AG08395 (cell line): Measurements from ENCODE around the gene CDC34.
A peak's percentile ranks its signal among the peaks of the same experiment; 100 is the strongest.

Experiments
- DNase-seq: peaks from one replicate; pipeline ENCODE4 v3.0.0; 2012; ENCODE audit warnings: mixed read lengths, low spot score

CDC34 gene, protein sequence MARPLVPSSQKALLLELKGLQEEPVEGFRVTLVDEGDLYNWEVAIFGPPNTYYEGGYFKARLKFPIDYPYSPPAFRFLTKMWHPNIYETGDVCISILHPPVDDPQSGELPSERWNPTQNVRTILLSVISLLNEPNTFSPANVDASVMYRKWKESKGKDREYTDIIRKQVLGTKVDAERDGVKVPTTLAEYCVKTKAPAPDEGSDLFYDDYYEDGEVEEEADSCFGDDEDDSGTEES

DNA sequence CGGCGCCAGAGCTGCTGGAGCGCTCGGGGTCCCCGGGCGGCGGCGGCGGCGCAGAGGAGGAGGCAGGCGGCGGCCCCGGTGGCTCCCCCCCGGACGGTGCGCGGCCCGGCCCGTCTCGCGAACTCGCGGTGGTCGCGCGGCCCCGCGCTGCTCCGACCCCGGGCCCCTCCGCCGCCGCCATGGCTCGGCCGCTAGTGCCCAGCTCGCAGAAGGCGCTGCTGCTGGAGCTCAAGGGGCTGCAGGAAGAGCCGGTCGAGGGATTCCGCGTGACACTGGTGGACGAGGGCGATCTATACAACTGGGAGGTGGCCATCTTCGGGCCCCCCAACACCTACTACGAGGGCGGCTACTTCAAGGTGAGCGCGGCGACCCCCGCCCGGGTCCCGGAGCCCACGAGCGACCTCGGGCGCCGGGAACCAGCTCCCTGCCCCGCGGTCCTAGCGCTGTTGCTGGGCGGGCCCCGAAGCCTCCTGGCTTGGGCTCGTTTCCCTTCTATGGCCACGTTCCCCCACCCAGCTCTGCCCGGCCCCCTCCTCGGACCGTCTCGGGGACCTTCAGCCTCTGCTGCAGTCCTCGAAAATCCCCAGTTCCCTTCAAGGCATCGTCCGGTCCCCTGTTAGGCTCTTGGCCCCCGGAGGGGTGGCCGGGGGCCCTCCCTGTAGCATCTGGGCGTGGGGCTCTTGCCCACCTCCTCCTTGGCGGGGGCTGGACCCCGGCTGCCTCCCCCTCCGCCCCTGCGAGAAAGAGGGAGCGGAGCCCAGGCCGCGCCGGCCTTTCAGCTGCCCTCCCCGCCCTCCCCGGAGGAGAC lies at the start of gene CDC34:
Gene CDC34 (plus strand): TSS at position 8 of the 808 bp plus-strand sequence. CDS start 172 bp downstream, at position 180.
- DNase-seq: no peak

DNA sequence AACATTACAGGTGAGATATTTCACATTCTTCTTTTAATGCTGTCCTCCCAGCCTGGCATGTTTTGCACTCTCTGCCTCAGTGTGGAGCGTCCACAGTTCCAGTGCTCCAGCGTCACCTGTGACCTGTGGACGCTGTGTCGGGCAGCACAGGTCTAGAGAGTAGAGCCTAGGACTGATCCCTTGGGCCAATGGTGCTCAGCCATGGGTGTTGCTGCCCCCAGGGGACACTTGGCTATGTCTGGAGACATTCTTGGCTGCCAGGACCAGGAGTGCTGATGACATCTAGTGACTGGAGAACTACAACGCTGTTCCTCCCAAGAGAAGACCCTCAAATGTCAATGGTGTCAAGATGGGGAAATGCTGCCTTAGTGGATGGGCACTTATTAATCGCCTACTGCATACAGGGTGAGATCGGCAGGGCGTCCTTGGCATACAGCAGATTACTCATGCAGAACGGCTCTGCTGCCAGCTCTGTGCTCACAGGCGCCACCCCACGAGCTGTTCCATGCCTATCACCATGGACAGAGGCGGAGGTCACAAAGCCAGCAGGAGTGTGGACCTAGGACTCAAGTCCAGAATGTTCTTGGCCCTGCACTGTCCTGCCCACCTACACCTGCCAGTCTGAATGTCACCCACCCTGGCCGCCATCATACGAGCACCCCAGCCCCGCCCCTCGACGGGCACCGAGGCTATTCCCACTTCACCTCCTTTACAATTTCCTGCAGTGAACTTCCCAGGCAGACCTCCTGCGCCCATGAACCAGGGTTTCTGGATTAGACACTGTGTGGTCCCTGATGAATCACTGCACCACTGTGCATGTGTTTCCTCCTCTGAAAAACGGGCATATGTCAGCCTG lies 49.1 kb upstream of the CDC34 start:
- no peak for DNase-seq

DNA sequence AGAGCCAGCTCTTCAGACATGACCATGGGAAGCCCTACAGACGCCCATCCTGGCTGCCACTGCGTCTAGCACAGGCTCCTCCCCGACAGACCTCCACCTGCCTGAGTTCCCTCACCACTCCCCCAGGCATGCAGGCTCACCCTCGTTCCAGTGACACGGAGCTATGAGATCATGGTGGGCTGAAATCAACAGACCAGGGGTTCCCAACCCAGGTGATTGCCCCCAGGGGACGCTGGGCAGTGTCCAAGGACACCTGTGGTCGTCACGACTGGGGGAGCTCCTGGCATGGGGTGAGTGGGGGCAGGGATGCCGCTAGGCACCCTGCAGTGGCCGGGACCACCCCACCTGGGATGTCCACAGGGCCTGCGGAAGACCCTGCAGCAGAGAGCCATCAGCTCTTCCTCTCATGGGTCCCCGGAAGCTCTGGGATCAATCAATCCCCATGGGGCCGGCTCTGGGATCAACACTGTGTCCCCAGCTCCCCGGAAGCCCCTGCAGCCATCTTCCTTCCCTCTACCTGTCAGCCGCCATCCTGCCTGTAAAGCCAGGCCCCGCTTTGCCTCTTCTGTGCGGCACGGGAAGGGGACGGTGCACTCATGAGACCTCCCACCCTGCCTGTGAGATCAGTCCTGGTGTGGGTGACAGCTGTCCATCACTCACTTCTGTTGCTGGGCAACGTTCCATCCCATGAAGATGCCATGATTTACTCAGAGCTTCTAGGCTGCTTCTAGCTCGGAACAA lies 48.1 kb upstream of the CDC34 start:
- DNase-seq: no peak

DNA sequence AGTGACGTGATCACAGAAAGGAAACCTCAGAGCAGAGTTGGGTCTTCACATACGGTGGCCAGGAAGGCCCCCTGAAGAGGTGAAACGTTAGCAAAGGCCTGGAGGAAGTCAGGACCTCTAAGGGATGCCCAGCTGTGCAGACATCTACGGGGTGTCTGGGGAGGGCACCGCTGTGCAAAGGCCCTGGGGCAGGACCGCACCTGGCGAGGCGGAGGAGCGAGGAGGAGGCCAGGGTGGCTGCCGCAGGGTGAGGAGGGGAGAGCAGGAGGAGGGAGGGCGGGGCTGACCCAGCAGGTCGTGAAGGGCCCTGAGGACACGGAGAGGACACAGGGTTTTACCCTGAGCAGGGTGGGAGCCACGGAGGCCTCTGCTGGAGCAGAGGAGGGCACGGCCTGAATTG lies 47.1 kb upstream of the CDC34 start:
- no peak for DNase-seq

DNA sequence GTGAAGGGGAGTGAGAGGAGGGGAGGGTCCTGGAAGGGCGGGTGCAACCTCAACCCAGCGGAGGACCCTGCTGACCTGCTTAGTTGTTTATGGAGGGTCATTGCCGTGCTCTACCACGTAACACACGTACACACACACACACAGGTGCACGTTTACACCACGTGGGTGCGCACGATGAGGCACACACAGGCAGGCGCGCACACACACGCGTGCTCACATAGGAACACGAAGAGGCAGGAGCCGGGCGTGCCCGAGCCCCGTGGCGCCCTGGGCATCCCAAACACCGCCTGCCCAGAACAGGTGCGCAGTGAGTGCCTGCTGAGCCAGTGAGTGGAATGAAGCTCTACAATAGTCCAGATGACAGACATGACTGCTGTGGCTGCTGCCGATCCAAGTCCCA lies 46.5 kb upstream of the CDC34 start:
- no peak for DNase-seq

DNA sequence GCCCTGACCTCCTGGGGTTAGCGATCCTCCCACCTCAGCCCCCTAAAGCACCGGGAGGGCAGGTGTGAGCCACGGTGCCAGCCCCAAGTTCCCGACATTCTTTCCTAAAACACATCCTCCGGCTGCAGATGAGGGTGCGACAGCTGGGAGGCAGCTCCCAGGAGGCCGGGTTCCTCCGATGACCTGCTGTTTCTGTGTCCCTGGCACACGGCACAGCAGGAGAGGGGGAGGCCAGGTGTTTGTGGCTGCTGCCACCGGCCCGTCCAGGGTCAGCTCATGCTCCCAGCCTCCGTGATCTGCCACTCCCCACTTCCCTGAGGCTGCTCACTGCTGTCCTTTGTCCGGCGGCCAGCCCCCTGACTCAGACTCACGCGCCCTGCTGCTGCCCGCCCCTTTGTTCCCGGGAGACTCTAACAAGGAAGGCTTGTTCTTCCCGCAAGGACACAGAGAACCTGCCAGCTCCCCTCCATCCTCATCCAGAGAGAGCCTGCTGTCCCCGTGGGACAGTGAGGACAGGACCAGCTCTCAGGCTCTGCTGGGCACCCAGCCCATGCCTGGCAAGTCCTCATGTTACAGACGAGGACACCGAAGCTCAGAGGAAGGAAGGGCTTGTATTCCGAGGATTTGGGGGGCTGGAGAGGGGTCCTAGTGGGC lies 45.9 kb upstream of the CDC34 start:
- no peak for DNase-seq

DNA sequence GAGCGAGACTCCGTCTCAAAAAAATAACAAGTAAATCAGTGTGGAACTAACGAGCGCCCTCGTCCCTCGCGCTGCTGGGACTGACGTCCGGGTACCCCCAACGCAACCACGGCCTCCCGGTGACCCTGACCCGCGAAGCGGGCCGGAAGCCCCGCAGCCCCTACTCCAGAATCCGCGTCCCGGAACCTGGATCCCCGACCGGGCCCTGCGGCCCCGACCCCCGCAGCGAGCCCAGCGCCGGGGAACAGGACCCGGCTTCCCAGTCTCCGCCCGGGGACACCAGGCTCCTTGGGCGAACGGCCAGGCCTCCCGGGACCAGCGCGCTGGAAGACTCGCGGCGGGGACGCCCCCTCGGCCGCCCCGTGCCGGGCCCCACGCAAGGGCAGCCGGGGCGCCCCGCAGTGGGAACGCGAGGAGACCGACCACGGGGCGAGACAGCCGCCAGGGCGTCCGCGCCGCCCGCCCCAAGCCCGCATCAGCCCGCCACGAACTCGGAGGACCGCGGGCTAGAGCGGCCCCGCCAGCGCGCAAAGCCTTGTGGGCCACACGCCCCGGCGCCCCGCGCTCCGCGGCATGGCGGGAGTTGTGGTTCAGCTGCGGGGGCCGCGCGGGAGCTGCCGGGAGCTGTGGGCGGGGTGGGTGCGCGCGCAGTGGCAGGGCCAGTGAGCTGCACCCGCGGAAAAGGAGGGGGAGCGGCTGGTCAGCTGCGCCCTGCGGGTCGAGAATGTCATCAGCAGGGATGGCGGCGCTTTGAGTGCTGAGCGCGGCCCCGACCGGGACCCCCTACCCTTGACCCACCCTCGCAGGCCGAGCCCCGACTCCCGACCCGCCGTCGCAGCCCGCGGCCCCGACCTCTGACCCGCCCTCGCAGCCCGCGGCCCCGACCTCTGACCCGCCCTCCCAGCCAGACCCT lies 42.8 kb upstream of the CDC34 start:
- peak; percentile 99 for DNase-seq

DNA sequence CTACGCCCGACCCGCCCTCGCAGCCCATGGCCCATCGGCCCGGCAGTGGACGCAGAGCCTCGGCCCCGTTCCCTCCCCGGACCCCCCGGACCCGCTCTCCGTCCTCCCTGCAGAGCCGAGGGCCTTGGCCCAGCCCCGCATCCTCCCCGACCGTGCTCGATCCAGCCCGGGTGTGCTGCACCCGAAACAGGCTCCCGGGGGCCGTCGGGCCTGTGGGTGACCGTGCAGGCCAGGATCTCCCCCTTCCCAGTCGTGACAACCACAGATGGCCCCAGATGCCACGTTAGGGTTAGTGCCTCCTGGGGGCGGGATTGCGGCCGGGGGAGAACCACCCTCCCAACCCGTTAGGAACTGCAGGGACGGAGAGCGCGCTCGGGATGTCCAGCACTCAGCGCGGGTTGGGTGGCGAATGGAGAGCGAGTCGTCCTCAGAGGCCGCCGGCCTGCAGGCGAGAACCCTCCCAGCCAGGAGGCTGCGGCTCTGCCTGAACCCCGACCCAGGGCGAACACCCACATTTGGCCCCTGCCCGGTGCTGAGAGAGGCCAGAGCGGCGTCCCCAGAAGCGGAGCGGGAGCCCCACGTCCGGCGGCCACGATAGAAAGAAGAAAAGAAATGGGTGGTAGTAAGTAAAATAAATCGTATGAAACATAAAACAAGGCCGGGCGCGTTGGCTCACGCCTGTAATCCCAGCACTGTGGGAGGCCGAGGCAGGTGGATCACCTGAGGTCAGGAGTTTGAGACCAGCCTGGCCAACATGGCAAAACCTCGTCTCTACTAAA lies 42.0 kb upstream of the CDC34 start:
- DNase-seq: peak; percentile 50

DNA sequence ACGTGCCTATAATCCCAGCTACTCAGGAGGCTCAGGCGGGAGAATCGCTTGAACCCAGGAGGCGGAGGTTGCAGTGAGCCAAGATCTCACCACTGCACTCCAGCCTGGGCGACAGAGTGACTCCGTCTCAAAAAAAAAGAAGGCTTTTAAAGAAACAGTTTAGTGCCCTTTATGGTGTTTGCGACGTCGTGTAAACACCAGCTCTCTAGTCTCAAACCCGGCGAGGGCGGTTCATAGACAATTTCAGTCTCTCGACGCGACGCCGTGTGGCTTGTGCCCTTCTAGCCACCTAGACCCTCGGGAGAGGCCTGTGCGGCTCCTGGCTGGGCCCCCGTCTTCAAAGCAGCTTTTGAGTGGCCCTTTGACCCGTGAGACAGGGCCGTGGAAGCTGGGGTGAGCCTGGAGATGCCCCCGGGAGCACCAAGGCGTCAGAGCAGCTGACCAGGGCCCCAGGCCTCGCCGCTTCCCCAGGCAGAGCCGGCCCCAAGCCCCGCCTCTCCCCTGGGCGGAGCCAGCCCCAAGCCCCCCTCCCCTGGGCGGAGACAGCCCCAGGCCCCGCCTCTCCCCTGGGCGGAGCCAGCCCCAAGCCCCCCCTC lies 40.3 kb upstream of the CDC34 start:
- DNase-seq: no peak

DNA sequence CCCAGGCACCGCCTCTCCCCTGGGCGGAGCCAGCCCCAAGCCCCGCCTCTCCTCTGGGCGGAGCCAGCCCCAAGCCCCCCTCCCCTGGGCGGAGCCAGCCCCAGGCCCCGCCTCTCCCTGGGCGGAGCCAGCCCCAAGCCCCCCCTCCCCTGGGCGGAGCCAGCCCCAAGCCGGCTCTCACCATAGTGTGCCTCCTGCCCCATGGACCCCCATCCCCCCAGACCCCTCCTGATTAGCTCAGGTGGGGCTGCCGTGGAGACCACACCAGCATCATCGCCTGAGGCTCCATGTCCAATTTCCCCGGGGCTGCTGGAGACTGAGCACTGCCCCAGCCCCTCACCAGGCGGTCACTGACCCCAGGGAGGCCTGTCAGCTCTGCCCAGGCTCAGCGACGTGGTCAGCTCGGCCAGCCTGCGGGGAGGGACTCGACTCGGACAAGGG lies 39.4 kb upstream of the CDC34 start:
- DNase-seq: no peak

DNA sequence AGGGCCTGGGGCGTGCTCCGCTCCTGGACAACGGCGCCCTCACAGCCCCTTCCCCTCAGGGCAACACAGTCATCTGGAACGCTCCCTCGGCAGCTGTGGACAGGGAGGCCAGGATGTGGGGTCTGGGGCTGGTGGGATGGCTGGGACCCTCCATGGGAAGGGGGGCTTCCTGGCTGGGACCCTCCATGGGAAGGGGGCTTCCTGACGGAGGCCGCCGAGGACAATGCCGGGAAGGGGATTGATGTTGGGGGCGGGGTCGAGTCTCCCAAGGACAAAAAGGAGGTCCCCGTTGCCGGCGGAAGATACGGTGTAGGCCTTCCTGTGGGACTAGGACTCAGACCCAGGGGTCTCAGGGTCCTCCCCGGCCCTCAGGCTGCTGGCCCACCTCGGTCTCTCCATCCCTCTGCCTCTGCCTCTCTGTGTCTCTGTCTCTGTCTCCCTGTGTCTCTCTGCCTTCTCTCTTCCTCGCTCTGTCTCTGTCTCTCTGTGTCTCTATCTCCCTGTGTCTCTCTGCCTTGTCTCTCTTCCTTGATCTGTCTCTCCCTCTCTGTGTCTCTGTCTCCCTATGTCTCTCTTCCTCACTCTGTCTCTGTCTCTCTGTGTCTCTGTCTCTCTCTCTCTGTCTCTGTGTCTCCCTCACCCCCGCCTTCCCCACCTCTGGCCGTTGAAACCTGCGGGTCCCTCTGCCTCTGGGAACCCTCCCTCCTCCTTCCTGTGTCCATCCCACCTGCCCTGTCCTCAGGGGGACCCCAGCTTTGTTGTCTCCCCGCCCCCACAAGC lies 38.0 kb upstream of the CDC34 start:
- DNase-seq: no peak

DNA sequence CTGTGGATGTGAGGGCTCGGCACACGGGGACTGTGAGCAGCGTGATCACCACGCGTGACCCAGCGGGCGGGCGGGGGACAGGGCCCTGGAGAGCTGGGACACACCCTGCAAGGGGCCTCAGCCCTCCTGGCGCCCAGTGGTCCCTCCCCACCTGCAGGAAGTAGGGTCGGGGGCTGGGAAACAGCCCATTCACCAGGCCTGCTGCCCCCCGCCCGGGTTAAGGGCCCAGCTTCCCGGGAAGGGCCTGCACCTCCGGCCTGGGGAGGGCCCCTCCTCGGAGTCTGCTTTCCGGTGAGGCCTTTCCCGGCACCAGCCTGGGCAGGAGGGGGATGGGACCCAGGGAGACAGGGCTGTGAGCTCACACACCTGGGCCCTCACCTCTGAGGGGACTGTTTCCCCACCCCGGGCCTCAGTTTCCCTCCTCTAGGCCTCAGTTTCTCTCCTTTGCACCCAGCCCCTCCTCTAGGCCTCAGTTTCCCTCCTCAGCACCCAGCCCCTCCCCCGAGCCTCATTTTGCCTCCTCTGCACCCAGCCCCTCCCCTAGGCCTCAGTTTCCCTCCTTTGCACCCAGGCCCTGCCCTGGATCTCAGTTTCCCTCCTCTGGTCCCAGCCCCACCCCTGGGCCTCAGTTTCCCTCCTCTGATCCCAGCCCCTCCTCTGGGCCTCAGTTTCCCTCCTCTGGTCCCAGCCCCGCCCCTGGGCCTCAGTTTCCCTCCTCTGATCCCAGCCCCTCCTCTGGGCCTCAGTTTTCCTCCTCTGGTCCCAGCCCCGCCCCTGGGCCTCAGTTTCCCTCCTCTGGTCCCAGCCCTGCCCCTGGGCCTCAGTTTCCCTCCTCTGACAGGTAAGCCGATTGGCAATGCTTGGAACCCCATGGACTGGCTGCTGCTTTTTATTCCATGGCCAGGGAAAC lies 37.1 kb upstream of the CDC34 start:
- DNase-seq: no peak

DNA sequence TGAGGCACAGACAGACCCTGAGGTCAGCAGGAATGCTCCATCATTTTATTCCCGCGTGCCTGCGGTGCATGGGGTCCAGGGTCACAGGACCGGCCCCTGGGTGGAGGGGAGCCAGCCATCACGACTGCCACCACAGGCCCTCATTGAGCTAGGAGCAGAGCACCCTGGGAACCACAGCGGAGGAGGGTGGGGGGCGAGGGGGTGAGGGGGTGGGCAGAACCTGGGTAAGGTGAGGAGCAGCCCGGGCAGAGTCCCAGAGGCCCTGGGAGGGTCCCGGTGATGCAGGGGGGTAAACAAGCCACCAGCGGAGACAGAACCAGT lies 36.5 kb upstream of the CDC34 start:
- DNase-seq: no peak

DNA sequence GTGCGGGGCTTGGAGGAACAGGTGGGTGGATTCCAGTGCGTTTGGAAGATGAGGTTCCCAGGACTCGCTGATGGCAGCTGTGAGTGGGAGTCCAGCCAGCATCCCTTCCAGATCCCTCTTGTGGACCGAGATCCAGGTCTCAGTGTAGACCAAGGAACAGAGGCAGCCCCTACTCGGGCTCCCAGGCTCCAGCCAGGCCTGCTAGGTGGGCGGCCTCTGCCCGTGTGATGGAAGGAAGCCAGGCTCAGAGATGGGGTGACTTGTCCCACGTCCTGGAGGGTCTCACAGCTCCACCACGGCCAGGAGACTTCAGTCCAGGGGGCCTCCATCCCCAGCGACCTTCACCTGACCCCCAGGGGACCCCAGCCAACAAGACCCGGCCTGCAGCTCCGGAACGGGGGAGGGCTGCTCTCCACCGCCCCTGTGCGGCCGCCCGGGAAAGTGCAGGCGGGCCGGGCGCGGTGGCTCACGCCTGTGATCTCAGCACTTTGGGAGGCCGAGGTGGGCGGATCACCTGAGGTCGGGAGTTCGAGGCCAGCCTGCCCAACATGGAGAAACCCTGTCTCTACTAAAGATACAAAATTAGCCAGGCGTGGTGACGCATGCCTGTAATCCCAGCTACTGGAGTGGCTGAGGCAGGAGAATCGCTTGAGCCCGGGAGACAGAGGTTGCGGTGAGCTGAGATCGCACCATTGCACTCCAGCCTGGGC lies 36.0 kb upstream of the CDC34 start:
- DNase-seq: peak; percentile 37

DNA sequence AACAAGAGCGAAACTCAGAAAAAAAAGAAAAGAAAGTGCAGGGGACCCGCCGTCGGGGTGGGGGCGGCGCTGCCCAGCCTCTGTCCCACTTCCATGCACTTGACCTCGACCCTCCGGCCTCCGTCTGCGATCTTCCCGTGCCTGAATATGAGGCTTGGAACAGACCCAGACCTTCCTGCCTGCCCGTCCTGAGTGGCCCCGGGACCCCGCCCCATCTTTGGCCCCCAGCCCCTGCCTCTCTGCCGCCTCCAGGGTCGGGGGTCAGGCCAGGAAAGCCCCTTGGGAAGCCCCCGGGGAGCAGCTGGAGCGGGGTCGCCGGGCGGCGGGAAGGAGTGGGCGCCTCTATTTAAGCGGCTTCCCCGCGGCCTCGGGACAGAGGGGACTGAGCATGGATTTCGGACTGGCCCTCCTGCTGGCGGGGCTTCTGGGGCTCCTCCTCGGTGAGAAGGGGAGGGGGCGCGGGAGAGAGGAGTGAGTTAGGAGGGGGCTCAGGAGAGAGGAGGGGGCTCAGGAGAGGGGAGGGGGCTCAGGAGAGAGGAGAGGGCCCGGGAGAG lies 35.4 kb upstream of the CDC34 start, which contains the start of gene MADCAM1:
Gene MADCAM1 (plus strand): TSS at position 375 of the 554 bp plus-strand sequence. CDS start 14 bp downstream, at position 389.
- DNase-seq: no peak

DNA sequence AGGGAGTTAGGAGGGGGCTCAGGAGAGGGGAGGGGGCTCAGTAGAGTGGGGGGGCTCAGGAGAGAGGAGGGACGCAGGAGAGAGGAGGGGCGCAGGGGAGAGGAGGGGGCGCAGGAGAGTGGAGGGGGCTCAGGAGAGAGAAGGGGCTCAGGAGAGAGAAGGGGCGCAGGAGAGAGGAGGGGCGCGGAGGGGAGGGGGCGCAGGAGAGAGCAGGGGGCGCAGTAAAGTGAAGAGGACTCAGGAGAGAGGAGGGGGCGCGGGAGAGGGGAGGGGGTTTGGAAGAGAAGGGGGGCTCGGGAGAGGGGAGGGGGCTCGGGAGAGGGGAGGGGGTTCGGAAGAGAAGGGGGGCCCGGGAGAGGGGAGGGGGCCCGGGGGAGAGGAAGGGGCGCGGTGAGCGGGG lies 34.6 kb upstream of the CDC34 start:
- no peak for DNase-seq
